B cell (primary cell): ENCODE results near the gene ITGB1BP2. TPM values are rescaled to one million over a fixed set of nuclear protein-coding genes. Genes with fewer than 3 reads are reported as not detected.

ENCODE experiments used
- ATAC-seq: fragments of 200-7000 bp; cut with Tn5 transposase; one replicate; pipeline ENCODE4 v1.10.0; 2021; ENCODE audit warnings: low read depth, mild to moderate bottlenecking, moderate number of reproducible peaks, moderate library complexity
- CTCF ChIA-PET: fragments of 350-600 bp; sonication (Branson Sonifier 250); formaldehyde crosslinking; loops from one replicate; lab custom pipeline; 2021; ENCODE audit warnings: antibody characterized with exemption, inconsistent platforms; lab: Charles Lee
- POLR2A ChIA-PET: fragments of 350-600 bp; sonication (Branson Sonifier 250); formaldehyde crosslinking; loops from one replicate; lab custom pipeline; 2021; ENCODE audit warnings: antibody characterized with exemption; lab: Charles Lee
- DNase-seq: peaks from one replicate; pipeline ENCODE4 v3.0.0; 2013
- H2AFZ ChIP-seq: 2 replicates; pipeline ENCODE4 v1.6.1; 2012; ENCODE audit warnings: mild to moderate bottlenecking, low read depth, low read length; ENCODE audit not compliant: insufficient read depth, poor library complexity, severe bottlenecking
- H3K27ac ChIP-seq, 2 donors: 1 replicate in 1 of 2; 2 replicates in 1 of 2; pipeline ENCODE4 v1.5.1; 2012 to 2013; ENCODE audit warnings: low read length in 2 of 2, mild to moderate bottlenecking in 2 of 2, moderate library complexity in 1 of 2
- H3K27me3 ChIP-seq, 4 experiments: fragments of 200-600 bp in 1 of 4; sonication (generic) in 1 of 4; replicated peaks in 1 of 4; 1 replicate in 2 of 4; 2 replicates in 2 of 4; pipeline versions ENCODE4 v1.6.1 to v1.7.0; 2013 to 2016; ENCODE audit warnings: low read length in 3 of 4, mild to moderate bottlenecking in 2 of 4, mixed read lengths in 1 of 4, moderate library complexity in 1 of 4; ENCODE audit not compliant: insufficient read depth in 4 of 4, control insufficient read depth in 3 of 4; ENCODE audit errors: control extremely low read depth in 1 of 4
- H3K36me3 ChIP-seq, 2 experiments: replicated peaks in 1 of 2; 1 replicate in 1 of 2; 2 replicates in 1 of 2; pipeline versions ENCODE4 v1.6.1 to v1.7.1; 2013; ENCODE audit warnings: low read length in 1 of 2; ENCODE audit not compliant: insufficient read depth in 2 of 2, control insufficient read depth in 1 of 2; ENCODE audit errors: control extremely low read depth in 1 of 2, extremely low read depth in 1 of 2
- H3K4me1 ChIP-seq, 2 donors: fragments of 200-600 bp in 1 of 2; sonication (generic) in 1 of 2; 1 replicate in 1 of 2; 2 replicates in 1 of 2; pipeline versions ENCODE4 v1.5.1 to v1.6.1; 2013 to 2017; ENCODE audit warnings: low read length in 2 of 2; ENCODE audit not compliant: control insufficient read depth in 2 of 2, insufficient read depth in 2 of 2
- H3K4me2 ChIP-seq: replicated peaks from 2 replicates; pipeline ENCODE3; 2012; ENCODE audit warnings: mild to moderate bottlenecking, low read depth, low read length; ENCODE audit not compliant: poor library complexity, severe bottlenecking
- H3K4me3 ChIP-seq, 5 experiments: fragments of 200-600 bp in 1 of 5; sonication (generic) in 1 of 5; 1 replicate in 3 of 5; 2 replicates in 2 of 5; pipeline versions ENCODE4 v1.5.1 to v1.7.0; 2011 to 2016; ENCODE audit warnings: low read length in 4 of 5, mild to moderate bottlenecking in 4 of 5, low read depth in 2 of 5, control low read depth in 1 of 5, moderate library complexity in 1 of 5; ENCODE audit not compliant: insufficient read depth in 1 of 5; ENCODE audit errors: control extremely low read depth in 1 of 5, extremely low read depth in 1 of 5
- H3K79me2 ChIP-seq: fragments of 200-600 bp; sonication (generic); one replicate; pipeline ENCODE4 v1.6.0; 2016; ENCODE audit warnings: low read length; ENCODE audit not compliant: control insufficient read depth, insufficient read depth
- H3K9ac ChIP-seq: fragments of 200-600 bp; sonication (generic); 2 replicates; pipeline ENCODE4 v1.6.1; 2017; ENCODE audit warnings: mild to moderate bottlenecking, low read length, moderate library complexity
- H3K9me3 ChIP-seq, 3 donors: one replicate each; pipeline versions ENCODE4 v1.6.1 to v1.7.1; 2013; ENCODE audit warnings: low read length in 2 of 3; ENCODE audit not compliant: control insufficient read depth in 2 of 3, insufficient read depth in 1 of 3; ENCODE audit errors: control extremely low read depth in 1 of 3
- H4K20me1 ChIP-seq: 2 replicates; pipeline ENCODE4 v1.6.0; 2012; ENCODE audit warnings: mild to moderate bottlenecking, low read length; ENCODE audit not compliant: insufficient read depth, control insufficient read depth, poor library complexity, severe bottlenecking
- H3K27ac Mint-ChIP-seq: one replicate; pipeline ENCODE4 v1.8.0; 2021; ENCODE audit warnings: mixed read lengths
- H3K27me3 Mint-ChIP-seq: one replicate; pipeline ENCODE4 v1.8.0; 2021; ENCODE audit warnings: mixed read lengths
- H3K4me1 Mint-ChIP-seq: one replicate; pipeline ENCODE4 v1.8.0; 2021; ENCODE audit warnings: mixed read lengths
- H3K4me3 Mint-ChIP-seq: one replicate; pipeline ENCODE4 v1.8.0; 2021; ENCODE audit warnings: mixed read lengths
- H3K9me3 Mint-ChIP-seq: one replicate; pipeline ENCODE4 v1.8.0; 2022; ENCODE audit warnings: mixed read lengths; ENCODE audit not compliant: insufficient read depth
- CTCF ChIP-seq: fragments of 200-600 bp; IDR thresholded peaks from one replicate; pipeline ENCODE4 v1.8.0; 2022; ENCODE audit warnings: antibody characterized with exemption, mild to moderate bottlenecking
- EZH2 ChIP-seq: IDR thresholded peaks from 2 replicates; pipeline ENCODE4 v1.6.1; 2012; ENCODE audit warnings: borderline replicate concordance, low read depth, mild to moderate bottlenecking, moderate library complexity, low read length; ENCODE audit not compliant: insufficient read depth, poor library complexity, severe bottlenecking
- WGBS: methylation state at CpG from one replicate; pipeline ENCODE4 v1.1.5; 2013; ENCODE audit warnings: missing lambda C conversion rate; ENCODE audit not compliant: insufficient coverage; 5-methylcytosine and 5-hydroxymethylcytosine counted together
- intact Hi-C: fragments of 100-400 bp; cut with micrococcal nuclease; formaldehyde crosslinking; loops from one replicate; pipeline ENCODE4 v1.10.0; 2022
- polyA minus RNA-seq: library from RNA; depleted of rRNA, polyadenylated mRNA; stranded (reverse); fragments of >200 nt; gene quantifications from 2 replicates; pipeline ENCODE4 v1.2.3, GENCODE V29; 2012
- polyA plus RNA-seq: library from polyadenylated mRNA; depleted of rRNA; stranded (reverse); fragments of >200 nt; gene quantifications from 2 replicates; pipeline ENCODE4 v1.2.3, GENCODE V29; 2012
- total RNA-seq, 2 donors: library from RNA; stranded (reverse); fragments of 120-200 nt in 1 of 2; gene quantifications; 1 replicate in 1 of 2; 2 replicates in 1 of 2; pipeline versions ENCODE4 v1.2.3 to v1.2.4, GENCODE V29; 2013 to 2022

The ITGB1BP2 gene
- total RNA-seq (3.7 and 4.3 TPM in 2 replicates), polyA plus RNA-seq (1.9 and 2.2 TPM in 2 replicates), polyA minus RNA-seq (0.34 and 1.1 TPM in 2 replicates)
- total RNA-seq (2013): 5.6 TPM

- CTCF ChIA-PET: no interaction called here
- no peak within 1 kb of the TSS for H3K4me2 ChIP-seq
- no peak within 1 kb of the TSS for H3K9ac ChIP-seq
- Mint-ChIP-seq H3K27me3 (no peaks in the 10 kb centered on the region), H3K4me3 (no peak within 1 kb of the TSS), H3K27ac (no peak within 1 kb of the TSS), H3K4me1 (no peaks in the 10 kb centered on the region), H3K9me3 (no peaks in the 10 kb centered on the region)
- TF ChIP-seq CTCF: no peak
- no peak for TF ChIP-seq EZH2
- H3K27ac ChIP-seq: no peak within 1 kb of the TSS
- no peaks in the 10 kb centered on the region for H3K9me3 ChIP-seq
- DNase-seq (no peak), ATAC-seq (no peak)
- peaks cover 0 to 29% of the 10 kb centered on the region in 2 experiments for H3K36me3 ChIP-seq
- no peak within 1 kb of the TSS for H2AFZ ChIP-seq
- WGBS: 100% methylated on average over 1 of the region's 10 CpGs
- no peaks in the 10 kb centered on the region for H3K4me1 ChIP-seq
- no peaks in the 10 kb centered on the region for H3K79me2 ChIP-seq
- no peaks in the 10 kb centered on the region for H4K20me1 ChIP-seq
- no peak within 1 kb of the TSS for H3K4me3 ChIP-seq
- H3K27me3 ChIP-seq: no peaks in the 10 kb centered on the region
- POLR2A ChIA-PET: interaction anchor here (0.6 to 0.7 kb wide), 2 partner anchors 48 to 75 kb away, joined by 3 read pairs; partner anchors contain the start of gene ZMYM3
- intact Hi-C loops: no loop called here
Observed at GRCh38 chrX:71301195-71301924, at the start of gene ITGB1BP2. ITGB1BP2 (plus strand) TSS chrX:71301750; CDS start chrX:71301807, 57 bp downstream.

GRCh38 chrX:71252221-71252620, 49.3 kb upstream of the ITGB1BP2 start:
- POLR2A ChIA-PET: no interaction called here
- no peak overlapping the region for H3K27ac Mint-ChIP-seq
- H3K27ac ChIP-seq: no peak overlapping the region

More at GRCh38 chrX:71252221-71252620, 49.3 kb upstream of the ITGB1BP2 start:
- H3K9me3 ChIP-seq: no peaks in the 10 kb centered on the region
- H4K20me1 ChIP-seq: no peaks in the 10 kb centered on the region
- H3K4me1 ChIP-seq: peaks cover 15 to 22% of the 10 kb centered on the region in 2 donors
- no peak for ATAC-seq
- peak overlapping the region; percentile 84 for H3K4me2 ChIP-seq
- H3K27me3 Mint-ChIP-seq: no peaks in the 10 kb centered on the region
- no peak overlapping the region for H3K4me3 ChIP-seq
- H3K27me3 ChIP-seq: no peaks in the 10 kb centered on the region
- 34% methylated on average over 2 of the region's 2 CpGs for WGBS
- H3K4me1 Mint-ChIP-seq: peaks cover 23% of the 10 kb centered on the region
- no peak for DNase-seq
- CTCF ChIA-PET: no interaction called here
- peaks cover 8% of the 10 kb centered on the region for H3K79me2 ChIP-seq
- H3K9me3 Mint-ChIP-seq: no peaks in the 10 kb centered on the region
- intact Hi-C loops: loop anchor here (10.0 kb wide), 2 partner anchors 157 to 283 kb away; partner anchors contain the start of genes FOXO4 and OGT
- peaks cover 0 to 15% of the 10 kb centered on the region in 2 experiments for H3K36me3 ChIP-seq
- TF ChIP-seq CTCF (no peak), EZH2 (no peak)
- H3K4me3 Mint-ChIP-seq: peak overlapping the region; percentile 47
- no peak overlapping the region for H3K9ac ChIP-seq
- no peak overlapping the region for H2AFZ ChIP-seq
